NCI-H2107 (cell line): ENCODE results near the gene CASQ2.

ENCODE experiments used
- DNase-seq: peaks from one replicate; lab custom pipeline; 2025; lab: John Stamatoyannopoulos, UW

Gene CASQ2

GRCh38 chr1:115665319-115666096, 103.0 kb downstream of the CASQ2 start:
- DNase-seq = no peak

- no peak for DNase-seq
Observed at GRCh38 chr1:115661157-115661556, 107.4 kb downstream of the CASQ2 start.

- DNase-seq = no peak
Observed at GRCh38 chr1:115660151-115660550, 108.4 kb downstream of the CASQ2 start.

GRCh38 chr1:115658646-115659045, 109.9 kb downstream of the CASQ2 start:
- no peak for DNase-seq

- DNase-seq = no peak
Observed at GRCh38 chr1:115656461-115657077, 111.9 kb downstream of the CASQ2 start.

GRCh38 chr1:115655916-115656315, 112.6 kb downstream of the CASQ2 start:
- DNase-seq = no peak

GRCh38 chr1:115655306-115655663, 113.2 kb downstream of the CASQ2 start:
- no peak for DNase-seq

GRCh38 chr1:115654663-115655305, 113.7 kb downstream of the CASQ2 start:
- no peak for DNase-seq

GRCh38 chr1:115654125-115654524, 114.4 kb downstream of the CASQ2 start:
- DNase-seq = no peak

GRCh38 chr1:115652236-115652788, 116.2 kb downstream of the CASQ2 start:
- no peak for DNase-seq

- DNase-seq = no peak
Observed at GRCh38 chr1:115651391-115651790, 117.1 kb downstream of the CASQ2 start.

- DNase-seq = no peak
Observed at GRCh38 chr1:115650961-115651360, 117.6 kb downstream of the CASQ2 start.
